ENCODE results near the gene HLF. TPM values are rescaled to one million over a fixed set of nuclear protein-coding genes. Genes with fewer than 3 reads are reported as not detected.

The HLF gene
- total RNA-seq, 1 donor from 2014 or later = 1.3 TPM

- DNase-seq (ENCODE audit: low spot score in 2 of 2, unreplicated experiment in 2 of 2) = no peak
- Mint-ChIP-seq H3K27ac (no peak overlapping the region), H3K9me3 (peaks cover 18% of the 10 kb centered on the region), H3K4me3 (no peak overlapping the region), H3K4me1 (peaks cover 11% of the 10 kb centered on the region), H3K36me3 (no peaks in the 10 kb centered on the region), H3K27me3 (ENCODE audit: low read depth) (peaks cover 3% of the 10 kb centered on the region)
- TF ChIP-seq CTCF (IDR thresholded peaks at IDR 0.05; ENCODE audit: unreplicated experiment) = no peak
Observed at GRCh38 chr17:55290492-55291113, 25.8 kb downstream of the HLF start.

- peaks cover 11% of the 10 kb centered on the region for H3K4me1 Mint-ChIP-seq
- H3K9me3 Mint-ChIP-seq = peaks cover 18% of the 10 kb centered on the region
Observed at GRCh38 chr17:55291114-55291507, 26.4 kb downstream of the HLF start.

GRCh38 chr17:55292094-55292493 lies 27.3 kb downstream of the HLF start:
- peaks cover 11% of the 10 kb centered on the region for H3K4me1 Mint-ChIP-seq
- no peak overlapping the region for H3K4me3 Mint-ChIP-seq
- TF ChIP-seq CTCF (IDR thresholded peaks at IDR 0.05; ENCODE audit: unreplicated experiment) = no peak
- peaks cover 3% of the 10 kb centered on the region for H3K27me3 Mint-ChIP-seq (ENCODE audit: low read depth)
- no peak for DNase-seq (ENCODE audit: low spot score in 2 of 2, unreplicated experiment in 2 of 2)
- H3K27ac Mint-ChIP-seq = no peak overlapping the region
- H3K9me3 Mint-ChIP-seq = peaks cover 18% of the 10 kb centered on the region
- no peaks in the 10 kb centered on the region for H3K36me3 Mint-ChIP-seq

More at GRCh38 chr17:55291114-55291507, 26.4 kb downstream of the HLF start:
- no peak overlapping the region for H3K27ac Mint-ChIP-seq
- H3K4me3 Mint-ChIP-seq = no peak overlapping the region
- DNase-seq (ENCODE audit: low spot score in 2 of 2, unreplicated experiment in 2 of 2) = no peak
- H3K36me3 Mint-ChIP-seq = no peaks in the 10 kb centered on the region
- peaks cover 3% of the 10 kb centered on the region for H3K27me3 Mint-ChIP-seq (ENCODE audit: low read depth)
- TF ChIP-seq CTCF (IDR thresholded peaks at IDR 0.05; ENCODE audit: unreplicated experiment) = no peak

- Mint-ChIP-seq H3K9me3 (peaks cover 18% of the 10 kb centered on the region), H3K27me3 (ENCODE audit: low read depth) (peaks cover 7% of the 10 kb centered on the region), H3K4me3 (no peak overlapping the region), H3K4me1 (peaks cover 11% of the 10 kb centered on the region), H3K36me3 (no peaks in the 10 kb centered on the region), H3K27ac (no peak overlapping the region)
- no peak for TF ChIP-seq CTCF (IDR thresholded peaks at IDR 0.05; ENCODE audit: unreplicated experiment)
- no peak for DNase-seq (ENCODE audit: low spot score in 2 of 2, unreplicated experiment in 2 of 2)
Observed at GRCh38 chr17:55294042-55294751, 29.4 kb downstream of the HLF start.

GRCh38 chr17:55295411-55296170 lies 30.8 kb downstream of the HLF start:
- Mint-ChIP-seq H3K27ac (no peak overlapping the region), H3K27me3 (ENCODE audit: low read depth) (peaks cover 12% of the 10 kb centered on the region), H3K36me3 (no peaks in the 10 kb centered on the region), H3K9me3 (peaks cover 15% of the 10 kb centered on the region), H3K4me3 (no peak overlapping the region), H3K4me1 (peaks cover 11% of the 10 kb centered on the region)
- TF ChIP-seq CTCF (IDR thresholded peaks at IDR 0.05; ENCODE audit: unreplicated experiment) = peak; percentile 83
- DNase-seq (ENCODE audit: low spot score in 2 of 2, unreplicated experiment in 2 of 2) = peak in 1 of 2 experiments; percentile 73
